NAMALWA (cell line): ENCODE data around the gene ZNF408.

Source experiments
- DNase-seq: peaks from one replicate; pipeline ENCODE4 v3.0.0-alpha.2; 2015; ENCODE audit warnings: low spot score

The ZNF408 gene

GRCh38 chr11:46727952-46728658 is 27.3 kb downstream of the ZNF408 start:
- no peak for DNase-seq

GRCh38 chr11:46728659-46729040 is 27.8 kb downstream of the ZNF408 start:
- DNase-seq, result no peak

GRCh38 chr11:46729110-46730027 is 28.5 kb downstream of the ZNF408 start:
- no peak for DNase-seq

GRCh38 chr11:46731545-46731944 is 30.7 kb downstream of the ZNF408 start:
- no peak for DNase-seq

- no peak for DNase-seq
Observed at GRCh38 chr11:46733234-46733633, 32.4 kb downstream of the ZNF408 start.

GRCh38 chr11:46736146-46736545 is 35.3 kb downstream of the ZNF408 start:
- DNase-seq, result no peak

GRCh38 chr11:46736615-46737014 is 35.8 kb downstream of the ZNF408 start:
- no peak for DNase-seq

- no peak for DNase-seq
Observed at GRCh38 chr11:46737699-46738098, 36.9 kb downstream of the ZNF408 start.

GRCh38 chr11:46738887-46739286 is 38.1 kb downstream of the ZNF408 start:
- DNase-seq, result no peak

GRCh38 chr11:46741600-46742484 is 41.0 kb downstream of the ZNF408 start:
- no peak for DNase-seq

GRCh38 chr11:46743043-46743442 is 42.2 kb downstream of the ZNF408 start:
- no peak for DNase-seq

GRCh38 chr11:46743693-46744339 is 43.0 kb downstream of the ZNF408 start:
- DNase-seq, result no peak

GRCh38 chr11:46745328-46745727 is 44.5 kb downstream of the ZNF408 start:
- no peak for DNase-seq

- DNase-seq, result no peak
Observed at GRCh38 chr11:46745995-46746394, 45.2 kb downstream of the ZNF408 start.

- DNase-seq, result no peak
Observed at GRCh38 chr11:46747150-46747549, 46.3 kb downstream of the ZNF408 start.
